ENCODE data around the gene SNX2. TPM values are rescaled to one million over a fixed set of nuclear protein-coding genes. Genes with fewer than 3 reads are reported as not detected.

Gene SNX2
- total and polyA plus RNA-seq, 2 donors (not counting 1 experiment from before 2014, with no cell fraction given), result 107 to 266 TPM

- ChIA-PET CTCF (no interaction called here), POLR2A (no interaction called here)
- H3K27me3 ChIP-seq (replicated peaks in 1 of 4; ENCODE audit: control extremely low read depth in 1 of 4, control insufficient read depth in 3 of 4, insufficient read depth in 4 of 4, low read length in 3 of 4), result no peaks in the 10 kb centered on the region
- intact Hi-C loops (cut with micrococcal nuclease), result no loop called here
- peaks cover 4% of the 10 kb centered on the region for H3K79me2 ChIP-seq (ENCODE audit: control insufficient read depth, insufficient read depth, low read length)
- H3K4me3 Mint-ChIP-seq, result peak overlapping the region; percentile 13
- no peak for ATAC-seq (ENCODE audit: low read depth)
- H3K9me3 ChIP-seq (ENCODE audit: control extremely low read depth in 1 of 3, control insufficient read depth in 2 of 3, insufficient read depth in 1 of 3, low read length in 2 of 3), result peaks cover 0 to 4% (median 3%) of the 10 kb centered on the region in 3 donors
- WGBS (ENCODE audit: insufficient coverage), result no CpG with 5 or more reads among the region's 1 CpG
- no peak overlapping the region for H2AFZ ChIP-seq (ENCODE audit: insufficient read depth, low read depth, low read length, poor library complexity, severe bottlenecking)
- no peaks in the 10 kb centered on the region for H3K36me3 ChIP-seq (replicated peaks in 1 of 2; ENCODE audit: control extremely low read depth in 1 of 2, control insufficient read depth in 1 of 2, extremely low read depth in 1 of 2, insufficient read depth in 2 of 2, low read length in 1 of 2)
- H3K4me1 Mint-ChIP-seq, result peaks cover 26% of the 10 kb centered on the region
- TF ChIP-seq CTCF (IDR thresholded peaks at IDR 0.05), result no peak
- no peak for TF ChIP-seq EZH2 (IDR thresholded peaks at IDR 0.05; ENCODE audit: borderline replicate concordance, insufficient read depth, low read depth, low read length, poor library complexity, severe bottlenecking)
- no peak overlapping the region for H3K27ac ChIP-seq (ENCODE audit: low read length in 2 of 2)
- H3K27ac Mint-ChIP-seq, result no peak overlapping the region
- no peaks in the 10 kb centered on the region for H3K27me3 Mint-ChIP-seq
- no peaks in the 10 kb centered on the region for H3K9me3 Mint-ChIP-seq (ENCODE audit: insufficient read depth)
- H3K4me3 ChIP-seq (ENCODE audit: control extremely low read depth in 1 of 5, extremely low read depth in 1 of 5, insufficient read depth in 1 of 5, low read depth in 2 of 5, low read length in 4 of 5), result no peak overlapping the region
- no peak overlapping the region for H3K9ac ChIP-seq (ENCODE audit: low read length)
- peak overlapping the region; percentile 50 for H3K4me2 ChIP-seq (replicated peaks; ENCODE audit: low read depth, low read length, poor library complexity, severe bottlenecking)
- H3K4me1 ChIP-seq (ENCODE audit: control insufficient read depth in 2 of 2, insufficient read depth in 2 of 2, low read length in 2 of 2), result peaks cover 7 to 21% of the 10 kb centered on the region in 2 donors
- no peaks in the 10 kb centered on the region for H4K20me1 ChIP-seq (ENCODE audit: control insufficient read depth, insufficient read depth, low read length, poor library complexity, severe bottlenecking)
- DNase-seq, result no peak
These were observed 44.4 kb upstream of the SNX2 start for GRCh38 chr5:122730456-122730855.

- Mint-ChIP-seq H3K27me3 (no peaks in the 10 kb centered on the region), H3K27ac (peak overlapping the region; percentile 8), H3K9me3 (ENCODE audit: insufficient read depth) (no peaks in the 10 kb centered on the region), H3K4me1 (peaks cover 18% of the 10 kb centered on the region), H3K4me3 (peak overlapping the region; percentile 44)
- Histone ChIP-seq H3K36me3 (replicated peaks in 1 of 2; ENCODE audit: control extremely low read depth in 1 of 2, control insufficient read depth in 1 of 2, extremely low read depth in 1 of 2, insufficient read depth in 2 of 2, low read length in 1 of 2) (no peaks in the 10 kb centered on the region), H3K27me3 (replicated peaks in 1 of 4; ENCODE audit: control extremely low read depth in 1 of 4, control insufficient read depth in 3 of 4, insufficient read depth in 4 of 4, low read length in 3 of 4) (no peaks in the 10 kb centered on the region), H3K9ac (ENCODE audit: low read length) (no peak overlapping the region), H4K20me1 (ENCODE audit: control insufficient read depth, insufficient read depth, low read length, poor library complexity, severe bottlenecking) (no peaks in the 10 kb centered on the region), H3K4me3 (ENCODE audit: control extremely low read depth in 1 of 5, extremely low read depth in 1 of 5, insufficient read depth in 1 of 5, low read depth in 2 of 5, low read length in 4 of 5) (no peak overlapping the region), H3K27ac (ENCODE audit: low read length in 2 of 2) (no peak overlapping the region), H3K9me3 (ENCODE audit: control extremely low read depth in 1 of 3, control insufficient read depth in 2 of 3, insufficient read depth in 1 of 3, low read length in 2 of 3) (peaks cover 0 to 4% (median 3%) of the 10 kb centered on the region in 3 donors), H3K4me1 (ENCODE audit: control insufficient read depth in 2 of 2, insufficient read depth in 2 of 2, low read length in 2 of 2) (peaks cover 8 to 11% of the 10 kb centered on the region in 2 donors), H3K4me2 (replicated peaks; ENCODE audit: low read depth, low read length, poor library complexity, severe bottlenecking) (peak overlapping the region; percentile 32), H2AFZ (ENCODE audit: insufficient read depth, low read depth, low read length, poor library complexity, severe bottlenecking) (peak overlapping the region; percentile 4), H3K79me2 (ENCODE audit: control insufficient read depth, insufficient read depth, low read length) (peaks cover 4% of the 10 kb centered on the region)
- ATAC-seq (ENCODE audit: low read depth) (peak; percentile 87), DNase-seq (peak; percentile 48)
- 10% methylated on average over 4 of the region's 9 CpGs for WGBS (ENCODE audit: insufficient coverage)
- intact Hi-C loops (cut with micrococcal nuclease), result loop anchor here (5.0 kb wide), 1 partner anchor 46 kb away; no protein-coding TSS in a partner anchor
- ChIA-PET POLR2A (no interaction called here), CTCF (interaction anchor here (1.2 kb wide), 1 partner anchor 32 kb away, joined by 4 read pairs; no protein-coding TSS in a partner anchor)
- TF ChIP-seq CTCF (IDR thresholded peaks at IDR 0.05) (no peak), EZH2 (IDR thresholded peaks at IDR 0.05; ENCODE audit: borderline replicate concordance, insufficient read depth, low read depth, low read length, poor library complexity, severe bottlenecking) (no peak)
These were observed 38.6 kb upstream of the SNX2 start for GRCh38 chr5:122736086-122736845.

Measured in B cell (primary cell).